Mucosa of stomach (tissue), 1 donor: Measurements from ENCODE around the gene NEK7.

Source experiments
- H3K27me3 ChIP-seq: one replicate; pipeline ENCODE4 v1.7.0; 2013; ENCODE audit warnings: mild to moderate bottlenecking, low read length; ENCODE audit not compliant: control insufficient read depth, insufficient read depth
- H3K36me3 ChIP-seq: one replicate; pipeline ENCODE4 v1.7.0; 2013; ENCODE audit warnings: low read length; ENCODE audit not compliant: control insufficient read depth, insufficient read depth
- H3K4me1 ChIP-seq: one replicate; pipeline ENCODE4 v1.7.0; 2013; ENCODE audit warnings: mild to moderate bottlenecking, low read length; ENCODE audit not compliant: control insufficient read depth, insufficient read depth
- H3K4me3 ChIP-seq: one replicate; pipeline ENCODE4 v1.7.0; 2013; ENCODE audit warnings: low read length
- H3K9ac ChIP-seq: one replicate; pipeline ENCODE4 v1.7.0; 2013; ENCODE audit warnings: mild to moderate bottlenecking, low read length, moderate library complexity
- H3K9me3 ChIP-seq: one replicate; pipeline ENCODE4 v1.7.0; 2013; ENCODE audit warnings: mild to moderate bottlenecking, low read length, moderate library complexity; ENCODE audit not compliant: control insufficient read depth
- donor health status: Pancreatic carcinoma.

NEK7 gene

DNA sequence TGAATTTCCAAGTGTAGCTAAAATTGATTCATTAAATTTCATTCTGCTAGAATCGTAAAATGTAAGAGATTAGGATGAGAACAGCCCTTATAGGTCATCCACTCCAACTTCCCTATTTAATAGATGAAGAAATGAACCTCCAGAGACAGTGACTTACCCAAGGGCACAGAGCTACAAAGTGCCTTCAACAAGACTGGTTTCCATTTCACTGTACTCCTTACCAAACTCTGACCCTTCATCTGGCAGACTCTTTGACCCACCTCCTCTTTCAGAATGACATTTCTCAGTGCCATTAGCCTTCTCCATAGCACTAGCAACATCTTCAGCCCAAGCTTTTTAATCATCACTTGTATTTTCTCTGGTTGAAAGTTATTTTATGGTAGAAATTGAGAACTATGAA is 161.3 kb downstream of the NEK7 start:
- Histone ChIP-seq H3K4me1 (no peaks in the 10 kb centered on the region), H3K27me3 (no peaks in the 10 kb centered on the region), H3K9ac (no peak overlapping the region), H3K4me3 (no peak overlapping the region), H3K9me3 (no peaks in the 10 kb centered on the region), H3K36me3 (no peaks in the 10 kb centered on the region)

DNA sequence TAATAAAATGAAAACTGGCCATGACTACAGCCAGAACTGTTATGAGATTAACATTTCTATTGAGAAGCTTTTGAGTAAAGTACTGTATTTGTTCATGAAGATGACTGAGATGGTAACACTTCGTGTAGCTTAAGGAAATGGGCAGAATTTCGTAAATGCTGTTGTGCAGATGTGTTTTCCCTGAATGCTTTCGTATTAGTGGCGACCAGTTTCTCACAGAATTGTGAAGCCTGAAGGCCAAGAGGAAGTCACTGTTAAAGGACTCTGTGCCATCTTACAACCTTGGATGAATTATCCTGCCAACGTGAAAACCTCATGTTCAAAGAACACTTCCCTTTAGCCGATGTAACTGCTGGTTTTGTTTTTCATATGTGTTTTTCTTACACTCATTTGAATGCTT is 164.0 kb downstream of the NEK7 start:
- H3K27me3 ChIP-seq = no peaks in the 10 kb centered on the region
- no peaks in the 10 kb centered on the region for H3K9me3 ChIP-seq
- H3K4me3 ChIP-seq = no peak overlapping the region
- no peaks in the 10 kb centered on the region for H3K36me3 ChIP-seq
- H3K9ac ChIP-seq = no peak overlapping the region
- H3K4me1 ChIP-seq = no peaks in the 10 kb centered on the region

DNA sequence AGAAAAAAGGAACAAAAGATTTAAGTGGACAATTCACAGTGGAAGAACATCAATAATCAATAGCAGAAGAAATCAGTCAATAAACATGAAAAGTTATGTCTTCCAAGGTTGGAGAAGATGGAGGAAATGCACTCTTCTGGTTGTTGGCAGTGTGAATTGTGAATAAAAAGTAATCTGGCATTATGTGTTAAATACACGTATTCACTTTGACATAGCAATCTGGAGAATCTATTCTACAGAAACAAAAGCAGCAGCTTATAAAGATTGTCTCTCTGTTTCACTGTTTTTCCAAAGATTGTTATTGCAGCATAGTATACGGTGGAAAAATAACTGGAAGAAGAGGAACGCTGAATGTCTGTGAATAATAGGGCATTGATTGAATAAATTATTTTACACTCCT is 169.4 kb downstream of the NEK7 start:
- H3K4me3 ChIP-seq = no peak overlapping the region
- no peak overlapping the region for H3K9ac ChIP-seq
- H3K27me3 ChIP-seq = no peaks in the 10 kb centered on the region
- H3K4me1 ChIP-seq = no peaks in the 10 kb centered on the region
- no peaks in the 10 kb centered on the region for H3K9me3 ChIP-seq
- no peaks in the 10 kb centered on the region for H3K36me3 ChIP-seq

- H3K9ac ChIP-seq = no peak overlapping the region
- no peaks in the 10 kb centered on the region for H3K36me3 ChIP-seq
- H3K4me3 ChIP-seq = no peak overlapping the region
- no peaks in the 10 kb centered on the region for H3K27me3 ChIP-seq
- H3K9me3 ChIP-seq = no peaks in the 10 kb centered on the region
- H3K4me1 ChIP-seq = no peaks in the 10 kb centered on the region
Measured at GRCh38 chr1:198326915-198327314, 170.1 kb downstream of the NEK7 start.

DNA sequence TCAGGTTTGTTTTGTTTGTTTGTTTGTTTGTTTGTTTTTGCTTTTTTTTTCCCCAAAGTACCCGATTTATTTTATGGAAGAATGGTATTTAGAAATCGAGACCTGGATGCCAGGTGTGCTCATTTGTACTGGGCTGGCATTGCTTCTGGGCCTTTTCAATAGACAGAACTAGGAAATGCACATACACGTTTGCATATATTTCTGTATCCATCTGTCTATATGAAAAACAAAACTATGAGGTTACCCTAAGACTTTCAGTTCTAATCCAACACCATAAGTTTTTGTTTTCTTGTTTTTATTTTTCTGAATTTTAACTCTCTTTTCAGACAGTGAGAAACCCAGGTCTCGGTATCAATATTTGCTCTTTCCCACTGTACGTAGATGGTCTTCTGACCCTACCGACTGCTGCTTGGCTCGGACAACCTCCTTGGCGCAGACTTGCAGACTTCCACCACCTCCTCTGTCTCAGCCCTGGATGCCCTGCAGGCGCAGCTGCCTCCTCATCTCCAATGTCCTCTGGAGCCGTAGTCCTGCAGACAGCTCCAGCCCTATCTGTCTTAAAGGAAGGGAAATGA is 171.7 kb downstream of the NEK7 start:
- H3K27me3 ChIP-seq = no peaks in the 10 kb centered on the region
- no peaks in the 10 kb centered on the region for H3K36me3 ChIP-seq
- no peak overlapping the region for H3K4me3 ChIP-seq
- H3K9ac ChIP-seq = no peak overlapping the region
- H3K4me1 ChIP-seq = no peaks in the 10 kb centered on the region
- H3K9me3 ChIP-seq = no peaks in the 10 kb centered on the region

GRCh38 chr1:198330982-198331615 is 174.3 kb downstream of the NEK7 start:
- Histone ChIP-seq H3K27me3 (no peaks in the 10 kb centered on the region), H3K4me1 (no peaks in the 10 kb centered on the region), H3K9ac (no peak overlapping the region), H3K4me3 (no peak overlapping the region), H3K36me3 (no peaks in the 10 kb centered on the region), H3K9me3 (no peaks in the 10 kb centered on the region)

DNA sequence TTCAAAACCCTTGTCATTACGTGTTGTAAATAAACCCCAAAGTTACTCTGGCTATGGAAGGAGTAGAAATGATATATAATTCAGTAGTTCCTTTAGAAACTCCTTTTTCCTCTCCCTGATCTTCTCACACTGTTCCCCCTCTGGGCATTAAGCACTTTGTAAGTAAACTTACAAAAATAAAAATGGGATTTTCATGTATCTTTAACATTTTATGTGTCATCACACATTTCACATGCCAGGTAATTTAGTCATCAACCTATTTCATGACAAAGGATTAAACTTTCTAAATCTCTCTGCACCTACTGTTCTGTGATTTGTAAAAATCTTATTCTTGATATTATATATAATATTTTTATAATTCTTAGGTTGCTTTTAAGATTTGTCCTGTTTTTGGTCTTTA is 176.9 kb downstream of the NEK7 start:
- Histone ChIP-seq H3K9me3 (no peaks in the 10 kb centered on the region), H3K4me1 (no peaks in the 10 kb centered on the region), H3K27me3 (no peaks in the 10 kb centered on the region), H3K36me3 (no peaks in the 10 kb centered on the region), H3K9ac (no peak overlapping the region), H3K4me3 (no peak overlapping the region)

- H3K4me1 ChIP-seq = no peaks in the 10 kb centered on the region
- H3K4me3 ChIP-seq = no peak overlapping the region
- no peak overlapping the region for H3K9ac ChIP-seq
- no peaks in the 10 kb centered on the region for H3K36me3 ChIP-seq
- H3K27me3 ChIP-seq = no peaks in the 10 kb centered on the region
- H3K9me3 ChIP-seq = no peaks in the 10 kb centered on the region
Measured at GRCh38 chr1:198335663-198336062, 178.9 kb downstream of the NEK7 start.

DNA sequence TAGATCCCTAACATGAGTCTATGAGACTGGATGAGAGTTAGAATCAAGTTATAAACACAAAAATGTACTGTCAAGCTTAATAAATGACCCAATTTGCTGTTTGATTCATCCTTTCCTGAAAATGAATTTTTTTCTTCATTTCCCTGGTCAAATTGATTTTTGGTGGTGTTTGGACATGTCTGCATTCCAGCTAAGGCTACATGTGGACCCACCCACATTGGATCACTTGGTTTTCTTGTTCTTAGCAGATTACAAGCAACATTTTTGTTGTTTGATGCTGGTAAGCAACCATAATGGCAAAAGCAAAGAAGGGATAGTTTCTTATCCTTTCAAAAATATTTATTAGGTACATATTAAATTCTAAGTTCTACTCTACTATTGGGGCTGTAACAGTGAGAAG is 181.1 kb downstream of the NEK7 start:
- Histone ChIP-seq H3K27me3 (no peaks in the 10 kb centered on the region), H3K4me3 (no peak overlapping the region), H3K9me3 (no peaks in the 10 kb centered on the region), H3K36me3 (no peaks in the 10 kb centered on the region), H3K4me1 (no peaks in the 10 kb centered on the region), H3K9ac (no peak overlapping the region)

DNA sequence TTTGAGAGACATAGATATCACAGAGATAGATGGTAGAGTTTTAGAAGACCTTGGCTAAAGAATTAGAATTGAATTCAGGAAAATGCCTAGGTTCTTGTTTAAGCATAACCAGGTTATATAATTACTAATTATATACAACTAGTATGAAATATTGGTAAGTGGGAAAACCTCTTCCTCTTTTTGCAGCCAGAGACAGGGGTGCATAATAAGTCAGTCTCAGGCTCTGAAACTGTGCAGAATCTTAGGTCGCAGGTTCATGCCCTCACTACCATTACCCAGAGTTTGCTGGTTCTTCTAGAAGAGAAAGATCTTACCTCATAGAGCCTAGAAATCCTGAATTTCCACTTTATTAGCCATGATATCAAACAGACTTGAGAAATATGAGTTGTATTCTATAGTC is 183.3 kb downstream of the NEK7 start:
- Histone ChIP-seq H3K27me3 (peaks cover 7% of the 10 kb centered on the region), H3K9ac (no peak overlapping the region), H3K9me3 (no peaks in the 10 kb centered on the region), H3K4me1 (no peaks in the 10 kb centered on the region), H3K4me3 (no peak overlapping the region), H3K36me3 (no peaks in the 10 kb centered on the region)

DNA sequence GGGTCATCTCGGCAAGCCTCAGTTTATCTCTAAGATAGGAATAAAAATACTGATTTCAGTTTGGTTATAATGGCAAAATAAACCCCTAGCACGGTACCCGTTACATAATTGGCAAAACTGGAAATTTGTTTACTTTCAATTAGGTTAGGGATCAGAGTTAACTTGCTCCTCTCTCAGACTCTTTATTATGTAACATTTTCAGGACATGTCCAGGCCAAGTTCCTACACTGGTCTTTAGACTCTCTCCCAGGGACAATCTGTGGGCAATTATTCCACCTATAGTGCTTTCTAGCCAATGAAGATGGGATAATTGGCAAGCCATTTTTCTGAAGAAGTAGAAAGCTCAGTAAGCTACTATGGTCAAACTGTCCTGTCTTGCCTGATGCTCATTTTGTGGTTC is 189.4 kb downstream of the NEK7 start:
- Histone ChIP-seq H3K27me3 (peaks cover 18% of the 10 kb centered on the region), H3K4me3 (no peak overlapping the region)

DNA sequence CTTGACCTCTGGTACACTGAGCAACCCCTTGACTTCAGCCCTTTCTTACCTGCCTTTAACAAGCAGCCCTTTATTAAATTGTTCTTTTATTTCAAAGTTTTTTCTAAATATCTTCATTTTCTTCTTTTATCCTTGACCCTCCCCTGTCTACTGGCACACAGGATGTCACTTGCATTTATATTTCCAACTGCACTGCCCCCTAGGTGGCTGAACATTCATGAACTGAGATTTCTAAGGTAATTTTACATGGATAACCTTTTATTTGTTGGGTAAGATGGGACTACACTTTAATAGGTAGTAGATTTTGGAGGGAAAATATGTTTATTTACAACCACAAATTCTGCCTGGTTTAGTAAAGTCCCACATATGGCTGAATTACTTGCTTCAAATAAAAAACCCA is 193.7 kb downstream of the NEK7 start:
- H3K27me3 ChIP-seq = peaks cover 7% of the 10 kb centered on the region
- no peaks in the 10 kb centered on the region for H3K9me3 ChIP-seq
- H3K36me3 ChIP-seq = no peaks in the 10 kb centered on the region
- H3K9ac ChIP-seq = no peak overlapping the region
- no peak overlapping the region for H3K4me3 ChIP-seq
- H3K4me1 ChIP-seq = no peaks in the 10 kb centered on the region

More for the DNA sequence above, 189.4 kb downstream of the NEK7 start:
- no peaks in the 10 kb centered on the region for H3K4me1 ChIP-seq
- H3K9ac ChIP-seq = no peak overlapping the region
- H3K9me3 ChIP-seq = no peaks in the 10 kb centered on the region
- H3K36me3 ChIP-seq = no peaks in the 10 kb centered on the region
